ENCODE measurements around the gene GTF3C4.

GTF3C4 gene

DNA sequence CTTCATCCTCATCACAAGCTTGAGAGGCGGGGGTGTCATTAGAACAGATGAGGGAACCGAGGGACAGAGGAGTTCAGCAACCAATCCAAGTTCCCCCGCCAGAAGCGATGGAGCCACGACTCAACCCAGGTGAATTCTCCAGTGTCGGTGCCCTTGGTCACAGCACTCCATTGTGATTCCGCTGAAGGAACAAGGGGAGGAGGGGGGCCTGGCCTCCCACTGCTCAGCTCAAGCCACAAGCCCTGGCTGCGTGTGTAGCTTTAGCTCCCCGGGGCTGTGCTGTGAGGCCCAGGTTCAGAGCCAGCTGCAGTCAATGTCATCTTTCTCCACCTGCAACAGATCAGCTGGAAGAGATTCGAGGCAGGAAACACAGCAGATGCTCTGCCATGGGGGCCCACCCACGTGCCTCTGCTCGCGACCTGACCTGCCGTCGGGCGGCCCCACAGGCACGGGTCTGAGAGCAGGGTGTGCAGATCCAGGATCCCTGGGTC, 72.6 kb downstream of the GTF3C4 start:
- TF ChIP-seq, protein P1, sequence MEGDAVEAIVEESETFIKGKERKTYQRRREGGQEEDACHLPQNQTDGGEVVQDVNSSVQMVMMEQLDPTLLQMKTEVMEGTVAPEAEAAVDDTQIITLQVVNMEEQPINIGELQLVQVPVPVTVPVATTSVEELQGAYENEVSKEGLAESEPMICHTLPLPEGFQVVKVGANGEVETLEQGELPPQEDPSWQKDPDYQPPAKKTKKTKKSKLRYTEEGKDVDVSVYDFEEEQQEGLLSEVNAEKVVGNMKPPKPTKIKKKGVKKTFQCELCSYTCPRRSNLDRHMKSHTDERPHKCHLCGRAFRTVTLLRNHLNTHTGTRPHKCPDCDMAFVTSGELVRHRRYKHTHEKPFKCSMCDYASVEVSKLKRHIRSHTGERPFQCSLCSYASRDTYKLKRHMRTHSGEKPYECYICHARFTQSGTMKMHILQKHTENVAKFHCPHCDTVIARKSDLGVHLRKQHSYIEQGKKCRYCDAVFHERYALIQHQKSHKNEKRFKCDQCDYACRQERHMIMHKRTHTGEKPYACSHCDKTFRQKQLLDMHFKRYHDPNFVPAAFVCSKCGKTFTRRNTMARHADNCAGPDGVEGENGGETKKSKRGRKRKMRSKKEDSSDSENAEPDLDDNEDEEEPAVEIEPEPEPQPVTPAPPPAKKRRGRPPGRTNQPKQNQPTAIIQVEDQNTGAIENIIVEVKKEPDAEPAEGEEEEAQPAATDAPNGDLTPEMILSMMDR (IDR thresholded peaks at IDR 0.05), result no peak
- peaks cover 5 to 58% of the 10 kb centered on the region in 2 donors for H3K27me3 ChIP-seq
- H3K27ac ChIP-seq, result no peak overlapping the region
- no peaks in the 10 kb centered on the region for H3K9me3 ChIP-seq
- intact Hi-C loops (cut with DNase I; ENCODE audit: low total_unique reads), result no loop called here
- DNase-seq, result peak in 1 of 2 donors; percentile 47
- no peaks in the 10 kb centered on the region for H3K36me3 ChIP-seq
- H3K4me3 ChIP-seq, result no peak overlapping the region
- no peaks in the 10 kb centered on the region for H3K4me1 ChIP-seq

DNA sequence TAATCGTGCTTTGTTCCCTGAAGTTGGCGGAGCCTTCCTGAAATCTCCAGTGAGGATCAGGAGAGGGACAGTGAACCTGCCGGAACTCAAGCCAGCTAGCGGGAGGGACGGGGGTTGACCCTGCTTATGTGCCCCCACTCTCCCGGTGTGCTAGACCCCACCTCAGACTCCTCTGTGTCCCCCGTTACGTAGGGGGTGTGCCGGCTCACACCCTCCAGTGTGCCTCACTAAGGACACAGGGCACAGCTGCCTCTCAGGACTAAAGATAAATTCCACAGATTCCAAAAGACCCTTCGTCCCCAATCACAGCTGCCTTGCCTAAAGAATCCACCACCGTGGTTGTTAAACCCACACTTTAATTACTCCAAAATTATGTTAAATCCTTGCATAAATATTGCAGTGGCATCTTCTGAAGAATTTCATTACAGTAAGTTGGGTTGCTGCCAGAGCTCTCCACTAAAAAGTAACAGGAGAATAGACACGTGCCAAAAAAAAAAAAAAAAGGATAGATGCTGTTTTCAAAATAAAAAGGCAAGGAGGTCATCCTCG, 73.7 kb downstream of the GTF3C4 start:
- Histone ChIP-seq H3K27ac (no peak overlapping the region), H3K4me1 (no peaks in the 10 kb centered on the region), H3K9me3 (no peaks in the 10 kb centered on the region), H3K36me3 (no peaks in the 10 kb centered on the region), H3K4me3 (no peak overlapping the region), H3K27me3 (peaks cover 5 to 58% of the 10 kb centered on the region in 2 donors)
- TF ChIP-seq, protein P1 (IDR thresholded peaks at IDR 0.05), result no peak
- intact Hi-C loops (cut with DNase I; ENCODE audit: low total_unique reads), result no loop called here
- DNase-seq, result peak in 1 of 2 donors; percentile 35
